GM10266 (cell line): ENCODE data around the gene STX19.
"Not testable (repeated sequence)": the region's sequence is repeated elsewhere in the genome, so short reads cannot be mapped to it uniquely, and the experiment has no call there.

Source experiments
- DNase-seq: peaks from one replicate; pipeline ENCODE4 v3.0.0; 2012; ENCODE audit errors: extremely low spot score
- CTCF ChIP-seq: IDR thresholded peaks from 2 replicates; pipeline ENCODE4 v1.5.1; 2012; ENCODE audit warnings: mild to moderate bottlenecking, low read depth; ENCODE audit not compliant: control insufficient read depth, insufficient read depth; ENCODE audit errors: missing control alignments

Gene STX19

GRCh38 chr3:93973131-93974126 is 55.0 kb downstream of the STX19 start, which contains the start of gene PROS1:
TSS of gene PROS1 (minus strand) at chr3:93973896. CDS start at chr3:93973749, 147 bp downstream.
- TF ChIP-seq CTCF: no peak
- DNase-seq: peak; percentile 54

GRCh38 chr3:93969997-93970396 is 58.4 kb downstream of the STX19 start:
- TF ChIP-seq CTCF: no peak
- no peak for DNase-seq

DNA sequence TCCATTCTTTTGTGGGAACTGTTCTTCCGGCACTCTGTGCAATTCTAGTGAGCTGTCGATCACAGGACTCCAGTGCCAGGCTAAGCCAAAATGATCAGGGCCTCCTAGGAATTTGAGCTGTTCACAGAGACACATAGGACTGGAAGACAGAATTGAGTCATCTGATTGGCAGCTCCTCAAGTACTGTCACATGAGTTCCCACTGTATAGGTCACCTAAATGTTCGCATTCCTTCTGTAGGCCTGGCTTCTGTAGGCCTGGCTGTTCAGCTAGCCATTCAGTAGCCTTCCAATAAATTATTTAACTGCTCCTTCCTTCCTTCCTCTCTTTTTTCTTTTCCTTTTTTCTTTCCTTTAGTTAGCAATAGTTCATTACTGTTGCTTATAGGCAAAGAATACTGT is 59.0 kb downstream of the STX19 start:
- no peak for TF ChIP-seq CTCF
- no peak for DNase-seq

DNA sequence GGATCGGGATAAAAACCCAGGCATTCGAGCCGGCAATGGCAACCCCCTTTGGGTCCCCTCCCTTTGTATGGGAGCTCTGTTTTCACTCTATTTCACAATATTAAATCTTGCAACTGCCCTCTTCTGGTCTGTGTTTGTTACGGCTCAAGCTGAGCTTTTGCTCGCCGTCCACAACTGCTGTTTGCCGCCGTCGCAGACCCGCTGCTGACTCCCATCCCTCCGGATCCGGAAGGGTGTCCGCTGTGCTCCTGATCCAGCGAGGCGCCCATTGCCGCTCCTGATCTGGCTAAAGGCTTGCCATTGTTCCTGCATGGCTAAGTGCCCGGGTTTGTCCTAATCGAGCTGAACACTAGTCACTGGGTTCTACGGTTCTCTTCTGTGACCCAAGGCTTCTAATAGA is 63.3 kb downstream of the STX19 start:
- DNase-seq: not testable (repeated sequence)
